Stomach (tissue), 4 donors: ENCODE results near the gene CFAP107.

Source experiments
- POLR2AphosphoS5 ChIP-seq, 3 donors: sonication (generic); formaldehyde crosslinking; IDR thresholded peaks; one replicate each; pipeline ENCODE4 v1.6.1; 2016; ENCODE audit warnings: antibody characterized with exemption in 3 of 3
- TF ChIP-seq, protein P1 (sequence below), 7 experiments: fragments of 450-650 bp in 4 of 7; fragments of 200-600 bp in 3 of 7; sonication (generic) in 3 of 7; IDR thresholded peaks; one replicate each; pipeline ENCODE4 v1.5.1; 2016 to 2019; ENCODE audit warnings: antibody characterized with exemption in 7 of 7, control low read depth in 2 of 7, mild to moderate bottlenecking in 1 of 7

DNA sequence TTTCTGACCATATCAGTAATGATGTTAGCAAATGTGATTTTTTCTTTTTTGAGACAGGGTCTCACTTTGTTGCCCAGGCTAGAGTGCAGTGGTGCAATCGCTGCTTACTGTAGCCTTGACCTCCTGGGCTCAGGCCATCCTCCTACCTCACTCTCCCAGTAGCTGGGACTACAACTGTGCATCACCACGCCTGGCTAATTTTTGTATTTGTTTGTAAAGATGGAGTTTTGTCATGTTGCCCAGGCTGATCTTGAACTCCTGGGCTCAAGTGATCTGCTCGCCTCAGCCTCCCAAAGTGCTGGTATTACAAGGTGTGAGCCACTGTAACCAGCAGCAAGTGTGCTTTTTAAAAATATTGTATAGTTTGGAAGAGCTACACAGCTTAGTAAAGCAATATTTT lies 4.1 kb upstream of the CFAP107 start:
- no peak for TF ChIP-seq POLR2AphosphoS5 (IDR thresholded peaks at IDR 0.05)
- TF ChIP-seq, protein P1, sequence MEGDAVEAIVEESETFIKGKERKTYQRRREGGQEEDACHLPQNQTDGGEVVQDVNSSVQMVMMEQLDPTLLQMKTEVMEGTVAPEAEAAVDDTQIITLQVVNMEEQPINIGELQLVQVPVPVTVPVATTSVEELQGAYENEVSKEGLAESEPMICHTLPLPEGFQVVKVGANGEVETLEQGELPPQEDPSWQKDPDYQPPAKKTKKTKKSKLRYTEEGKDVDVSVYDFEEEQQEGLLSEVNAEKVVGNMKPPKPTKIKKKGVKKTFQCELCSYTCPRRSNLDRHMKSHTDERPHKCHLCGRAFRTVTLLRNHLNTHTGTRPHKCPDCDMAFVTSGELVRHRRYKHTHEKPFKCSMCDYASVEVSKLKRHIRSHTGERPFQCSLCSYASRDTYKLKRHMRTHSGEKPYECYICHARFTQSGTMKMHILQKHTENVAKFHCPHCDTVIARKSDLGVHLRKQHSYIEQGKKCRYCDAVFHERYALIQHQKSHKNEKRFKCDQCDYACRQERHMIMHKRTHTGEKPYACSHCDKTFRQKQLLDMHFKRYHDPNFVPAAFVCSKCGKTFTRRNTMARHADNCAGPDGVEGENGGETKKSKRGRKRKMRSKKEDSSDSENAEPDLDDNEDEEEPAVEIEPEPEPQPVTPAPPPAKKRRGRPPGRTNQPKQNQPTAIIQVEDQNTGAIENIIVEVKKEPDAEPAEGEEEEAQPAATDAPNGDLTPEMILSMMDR (IDR thresholded peaks at IDR 0.05) = no peak
